ENCODE results near the gene SAP25. TPM values are rescaled to one million over a fixed set of nuclear protein-coding genes. Genes with fewer than 3 reads are reported as not detected.

Gene SAP25
- total RNA-seq, 1 experiment from 2014 or later = 4.4 TPM

DNA sequence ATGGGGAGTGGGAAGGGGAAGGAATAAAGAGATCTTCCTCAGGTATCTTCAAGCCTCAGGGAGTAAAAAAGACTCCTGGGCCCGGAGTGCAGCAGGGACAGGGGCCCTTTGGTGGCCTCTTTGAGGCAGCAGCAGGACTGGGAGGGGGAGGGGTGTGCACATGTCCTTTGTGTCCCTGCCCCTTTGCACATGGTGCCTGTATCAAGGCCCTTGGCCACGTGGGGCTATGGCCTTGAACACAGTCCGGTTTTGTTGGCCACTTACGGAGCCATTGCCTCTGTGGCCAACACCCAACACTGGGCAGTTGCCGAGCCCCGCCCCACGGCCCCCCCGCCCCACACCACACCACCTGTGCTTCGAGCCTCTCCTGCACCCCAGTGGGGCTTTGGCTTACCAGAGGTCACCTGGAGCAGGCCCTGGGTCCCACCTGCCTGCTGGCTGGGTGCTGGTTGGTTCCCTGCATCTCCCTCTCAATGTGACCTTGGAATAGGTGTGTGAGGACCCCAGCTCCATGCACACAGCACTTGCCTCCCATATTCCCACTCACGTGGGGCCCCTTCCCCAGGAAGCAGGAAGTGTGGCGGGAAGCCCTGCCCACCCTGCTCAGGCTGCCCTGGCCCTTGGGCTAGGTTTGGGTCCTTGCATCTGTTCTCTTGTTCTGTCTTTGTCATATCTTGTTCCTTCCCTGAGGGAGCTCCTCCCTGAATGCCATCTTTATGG, 5.4 kb downstream of the SAP25 start:
- no peaks in the 10 kb centered on the region for H3K9me2 ChIP-seq (ENCODE audit: insufficient read depth)
- ChIA-PET RAD21 (ENCODE audit: low non-redundant PET in 1 of 2, low total read pairs in 2 of 2, uncharacterized antibody in 2 of 2, unreplicated experiment in 2 of 2) (no interaction called here), CTCF (no interaction called here), POLR2A (interaction anchor here (1.4 kb wide), 1 partner anchor 18 kb away, joined by 4 read pairs; the partner anchor contains the start of genes FBXO24 and LRCH4)
- no peak overlapping the region for H3K27ac ChIP-seq (ENCODE audit: low read depth, low read length)
- no peak overlapping the region for H3K4me3 ChIP-seq (replicated peaks in 1 of 2; ENCODE audit: low read depth in 1 of 2, low read length in 2 of 2)
- no peak overlapping the region for H3K9ac ChIP-seq (ENCODE audit: low read length)
- DNase-seq (ENCODE audit: low read depth, low spot score) = no peak
- H3K4me2 ChIP-seq (ENCODE audit: low read length) = no peak overlapping the region
- BruUV-seq (replicated peaks) = no TSS peak
- H3K4me1 ChIP-seq (ENCODE audit: control insufficient read depth in 1 of 2, insufficient read depth in 2 of 2, low read length in 2 of 2) = peaks cover 17 to 52% of the 10 kb centered on the region in 2 experiments
- no peak overlapping the region for H2AFZ ChIP-seq (ENCODE audit: low read depth, low read length, poor library complexity, severe bottlenecking)
- ATAC-seq = no peak
- H3K36me3 ChIP-seq (ENCODE audit: control insufficient read depth in 1 of 2, insufficient read depth in 2 of 2, low read length in 2 of 2) = no peaks in the 10 kb centered on the region
- no peaks in the 10 kb centered on the region for H3K9me3 ChIP-seq (ENCODE audit: control insufficient read depth in 1 of 2, insufficient read depth in 1 of 2, low read depth in 1 of 2, low read length in 2 of 2)
- no peaks in the 10 kb centered on the region for H3K27me3 ChIP-seq (ENCODE audit: insufficient read depth, low read length)
- TF ChIP-seq SIN3A (IDR thresholded peaks at IDR 0.05; ENCODE audit: low read depth) = no peak
- TF ChIP-seq SP1 (IDR thresholded peaks at IDR 0.05; ENCODE audit: low read depth) = no peak
- TF ChIP-seq, protein P1, sequence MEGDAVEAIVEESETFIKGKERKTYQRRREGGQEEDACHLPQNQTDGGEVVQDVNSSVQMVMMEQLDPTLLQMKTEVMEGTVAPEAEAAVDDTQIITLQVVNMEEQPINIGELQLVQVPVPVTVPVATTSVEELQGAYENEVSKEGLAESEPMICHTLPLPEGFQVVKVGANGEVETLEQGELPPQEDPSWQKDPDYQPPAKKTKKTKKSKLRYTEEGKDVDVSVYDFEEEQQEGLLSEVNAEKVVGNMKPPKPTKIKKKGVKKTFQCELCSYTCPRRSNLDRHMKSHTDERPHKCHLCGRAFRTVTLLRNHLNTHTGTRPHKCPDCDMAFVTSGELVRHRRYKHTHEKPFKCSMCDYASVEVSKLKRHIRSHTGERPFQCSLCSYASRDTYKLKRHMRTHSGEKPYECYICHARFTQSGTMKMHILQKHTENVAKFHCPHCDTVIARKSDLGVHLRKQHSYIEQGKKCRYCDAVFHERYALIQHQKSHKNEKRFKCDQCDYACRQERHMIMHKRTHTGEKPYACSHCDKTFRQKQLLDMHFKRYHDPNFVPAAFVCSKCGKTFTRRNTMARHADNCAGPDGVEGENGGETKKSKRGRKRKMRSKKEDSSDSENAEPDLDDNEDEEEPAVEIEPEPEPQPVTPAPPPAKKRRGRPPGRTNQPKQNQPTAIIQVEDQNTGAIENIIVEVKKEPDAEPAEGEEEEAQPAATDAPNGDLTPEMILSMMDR (IDR thresholded peaks at IDR 0.05 in 2 of 3, conservative IDR thresholded peaks at IDR 0.05 in 1 of 3; ENCODE audit: borderline replicate concordance in 1 of 3, insufficient read depth in 1 of 3, low read depth in 2 of 3, low read length in 2 of 3) = no peak
- TF ChIP-seq POLR2AphosphoS5 (IDR thresholded peaks at IDR 0.05; ENCODE audit: low read depth, low read length) = 0 out of 2 replicates have a peak, but pooled peaks have one; percentile 16
- no peaks in the 10 kb centered on the region for H3K79me2 ChIP-seq (ENCODE audit: insufficient read depth, low read length)
- no peaks in the 10 kb centered on the region for H4K20me1 ChIP-seq (ENCODE audit: insufficient read depth)
- intact Hi-C loops (cut with micrococcal nuclease) = no loop called here

GRCh38 chr7:100567751-100568175, 5.9 kb downstream of the SAP25 start:
- Histone ChIP-seq H2AFZ (ENCODE audit: low read depth, low read length, poor library complexity, severe bottlenecking) (no peak overlapping the region), H3K4me3 (replicated peaks in 1 of 2; ENCODE audit: low read depth in 1 of 2, low read length in 2 of 2) (no peak overlapping the region), H3K4me1 (ENCODE audit: control insufficient read depth in 1 of 2, insufficient read depth in 2 of 2, low read length in 2 of 2) (peaks cover 17 to 50% of the 10 kb centered on the region in 2 experiments), H4K20me1 (ENCODE audit: insufficient read depth) (no peaks in the 10 kb centered on the region), H3K9ac (ENCODE audit: low read length) (no peak overlapping the region), H3K27ac (ENCODE audit: low read depth, low read length) (no peak overlapping the region), H3K27me3 (ENCODE audit: insufficient read depth, low read length) (no peaks in the 10 kb centered on the region), H3K9me2 (ENCODE audit: insufficient read depth) (no peaks in the 10 kb centered on the region), H3K36me3 (ENCODE audit: control insufficient read depth in 1 of 2, insufficient read depth in 2 of 2, low read length in 2 of 2) (no peaks in the 10 kb centered on the region), H3K9me3 (ENCODE audit: control insufficient read depth in 1 of 2, insufficient read depth in 1 of 2, low read depth in 1 of 2, low read length in 2 of 2) (no peaks in the 10 kb centered on the region), H3K4me2 (ENCODE audit: low read length) (no peak overlapping the region), H3K79me2 (ENCODE audit: insufficient read depth, low read length) (no peaks in the 10 kb centered on the region)
- TF ChIP-seq CEBPB (IDR thresholded peaks at IDR 0.05; ENCODE audit: low read depth) = no peak
- ChIA-PET POLR2A (interaction anchor here (1.2 kb wide), 1 partner anchor 18 kb away, joined by 6 read pairs; the partner anchor contains the start of genes FBXO24 and LRCH4), RAD21 (ENCODE audit: low non-redundant PET in 1 of 2, low total read pairs in 2 of 2, uncharacterized antibody in 2 of 2, unreplicated experiment in 2 of 2) (no interaction called here), CTCF (no interaction called here)
- DNase-seq (ENCODE audit: low read depth, low spot score) (no peak), ATAC-seq (no peak)
- intact Hi-C loops (cut with micrococcal nuclease) = no loop called here
- no TSS peak for BruUV-seq (replicated peaks)

Data from HCT116 (cell line).